Ishikawa (cell line): ENCODE results near the gene AATK.

Source experiments
- CEBPB ChIP-seq: IDR thresholded peaks from 2 replicates; pipeline ENCODE4 v1.6.1; 2012
- CREB1 ChIP-seq: IDR thresholded peaks from 2 replicates; pipeline ENCODE4 v1.6.1; 2012; ENCODE audit warnings: low read depth
- EGR1 ChIP-seq: IDR thresholded peaks from 2 replicates; pipeline ENCODE4 v1.6.1; 2012
- EP300 ChIP-seq: IDR thresholded peaks from 2 replicates; pipeline ENCODE4 v1.6.1; 2012; ENCODE audit warnings: borderline replicate concordance
- FOXM1 ChIP-seq: IDR thresholded peaks from 2 replicates; pipeline ENCODE4 v1.6.1; 2012; ENCODE audit warnings: low read depth, borderline replicate concordance
- MAX ChIP-seq: IDR thresholded peaks from 2 replicates; pipeline ENCODE4 v1.6.1; 2012
- NFIC ChIP-seq: IDR thresholded peaks from 2 replicates; pipeline ENCODE4 v1.6.1; 2012
- RAD21 ChIP-seq: IDR thresholded peaks from 2 replicates; pipeline ENCODE4 v1.6.1; 2012; ENCODE audit warnings: low read depth
- REST ChIP-seq: IDR thresholded peaks from 2 replicates; pipeline ENCODE4 v1.6.1; 2012; ENCODE audit warnings: low read depth, mild to moderate bottlenecking
- TAF1 ChIP-seq: IDR thresholded peaks from 2 replicates; pipeline ENCODE4 v1.6.1; 2012; ENCODE audit warnings: low read depth, mild to moderate bottlenecking
- TCF12 ChIP-seq: IDR thresholded peaks from 2 replicates; pipeline ENCODE4 v1.6.1; 2012; ENCODE audit warnings: low read depth
- TEAD4 ChIP-seq: IDR thresholded peaks from 2 replicates; pipeline ENCODE4 v1.6.1; 2012
- USF1 ChIP-seq: IDR thresholded peaks from 2 replicates; pipeline ENCODE4 v1.6.1; 2012
- YY1 ChIP-seq: IDR thresholded peaks from 2 replicates; pipeline ENCODE4 v1.6.1; 2012; ENCODE audit warnings: low read depth
- ZBTB7A ChIP-seq: IDR thresholded peaks from 2 replicates; pipeline ENCODE4 v1.6.1; 2012; ENCODE audit warnings: low read depth

Gene AATK

GRCh38 chr17:81074875-81075274, 91.1 kb downstream of the AATK start:
- TF ChIP-seq YY1 (no peak), NFIC (0 out of 2 replicates have a peak, but pooled peaks have one; percentile 7), TAF1 (no peak), EP300 (peak; percentile 41; the same call in 1 of the 2 replicates)

DNA sequence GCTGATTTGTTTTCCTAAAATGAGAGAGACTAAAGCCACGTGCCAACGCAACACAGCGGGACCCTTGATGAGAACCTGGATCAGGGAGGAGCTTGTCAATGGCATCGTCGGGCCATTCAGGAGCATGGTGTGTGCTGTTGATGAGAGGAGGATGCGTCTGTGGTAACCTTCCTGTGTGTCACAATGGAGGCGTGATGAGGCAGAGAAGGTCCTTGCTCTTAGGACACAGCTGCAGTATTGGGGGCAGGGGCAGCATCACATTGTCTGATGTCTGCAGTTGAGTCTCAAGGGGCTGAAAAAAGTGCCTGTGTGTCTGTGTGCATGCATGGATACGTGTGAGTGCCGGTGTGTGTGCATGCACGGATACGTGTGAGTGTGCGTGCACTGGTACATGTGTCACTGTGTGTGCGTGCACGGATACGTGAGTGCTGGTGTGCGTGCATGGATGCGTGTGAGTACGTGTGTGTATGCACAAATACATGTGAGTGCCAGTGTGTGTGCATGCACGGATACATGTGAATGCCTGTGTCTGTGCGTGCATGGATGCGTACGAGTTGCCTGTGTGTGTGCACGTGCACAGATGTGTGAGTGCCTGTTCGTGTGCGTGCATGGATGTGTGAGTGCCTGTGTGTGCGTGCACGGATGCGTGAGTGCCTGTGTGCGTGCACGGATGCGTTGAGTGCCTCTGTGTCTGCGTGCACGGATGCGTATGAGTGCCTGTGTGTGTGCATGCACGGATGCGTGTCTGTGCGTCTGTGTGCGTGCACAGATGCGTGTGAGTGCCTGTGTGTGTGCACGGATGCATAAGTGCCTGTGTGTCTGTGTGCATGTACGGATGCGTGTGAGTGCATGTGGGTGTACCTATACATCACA, 91.8 kb downstream of the AATK start:
- TF ChIP-seq CREB1 (no peak), TAF1 (no peak), USF1 (no peak), RAD21 (no peak), TEAD4 (no peak), MAX (no peak), TCF12 (no peak), EP300 (no peak), YY1 (no peak), EGR1 (no peak), REST (no peak), NFIC (no peak), FOXM1 (no peak)

DNA sequence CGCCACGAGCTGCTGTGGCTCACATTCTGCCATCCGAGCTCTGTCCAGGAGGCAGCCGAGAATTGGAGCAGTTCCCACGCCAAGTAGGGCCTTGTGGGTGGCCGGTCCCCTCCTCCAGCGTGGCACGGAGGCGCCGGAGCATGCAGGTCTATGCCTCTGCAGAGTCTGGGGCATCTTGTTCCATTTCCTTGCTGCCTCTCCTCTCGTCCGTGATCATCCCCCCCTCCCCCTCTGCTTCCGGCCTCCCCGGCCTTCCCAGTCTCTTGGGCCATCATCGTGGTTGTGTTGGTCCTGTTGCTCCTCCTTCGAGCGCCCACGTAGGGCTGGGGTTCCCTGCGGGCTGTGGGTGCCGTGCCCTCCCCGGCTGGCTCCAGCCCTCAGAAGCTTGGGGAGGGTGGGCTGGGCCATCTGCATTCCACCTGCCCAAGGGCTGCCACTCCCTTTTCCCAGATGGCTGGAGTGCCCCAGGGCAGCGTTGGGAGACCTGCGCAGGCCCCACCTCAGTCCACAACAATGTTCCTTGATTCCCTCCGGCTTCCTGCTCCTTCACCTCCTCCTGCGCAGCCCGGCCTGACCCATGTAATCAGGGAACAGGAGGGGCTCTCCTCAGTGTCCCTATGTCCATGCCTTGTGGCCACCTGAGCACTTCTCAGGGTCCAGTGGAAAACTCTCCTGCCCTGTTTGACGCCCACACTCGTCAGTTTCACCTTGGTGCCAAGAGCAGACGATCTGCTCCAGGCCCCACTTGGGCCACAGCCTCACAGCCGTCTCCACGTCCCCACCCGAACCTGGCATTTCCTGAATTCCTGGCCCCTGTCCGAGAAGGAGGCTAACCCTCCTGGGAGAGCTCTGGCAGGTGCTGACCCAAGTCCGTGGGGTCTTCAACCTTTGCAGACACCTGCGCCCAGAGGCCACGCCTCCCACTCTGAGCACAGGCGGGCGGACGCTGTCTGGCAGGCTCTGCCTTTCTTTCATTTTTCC, 94.0 kb downstream of the AATK start:
- peak; percentile 94 for TF ChIP-seq TEAD4
- TF ChIP-seq REST = no peak
- TF ChIP-seq TAF1 = no peak
- peak; percentile 90 for TF ChIP-seq EP300
- peak; percentile 98 for TF ChIP-seq TCF12
- TF ChIP-seq CREB1 = peak; percentile 60; the same call in 1 of the 2 replicates
- peak; percentile 34; the same call in 1 of the 2 replicates for TF ChIP-seq MAX
- peak; percentile 69; the same call in 1 of the 2 replicates for TF ChIP-seq FOXM1
- peak; percentile 84 for TF ChIP-seq EGR1
- TF ChIP-seq CEBPB = no peak
- TF ChIP-seq RAD21 = no peak; the same call in 1 of the 2 replicates
- TF ChIP-seq ZBTB7A = peak; percentile 80
- TF ChIP-seq YY1 = 0 out of 2 replicates have a peak, but pooled peaks have one; percentile 43
- TF ChIP-seq USF1 = no peak; the same call in none of the 2 replicates
- peak; percentile 91 for TF ChIP-seq NFIC

DNA sequence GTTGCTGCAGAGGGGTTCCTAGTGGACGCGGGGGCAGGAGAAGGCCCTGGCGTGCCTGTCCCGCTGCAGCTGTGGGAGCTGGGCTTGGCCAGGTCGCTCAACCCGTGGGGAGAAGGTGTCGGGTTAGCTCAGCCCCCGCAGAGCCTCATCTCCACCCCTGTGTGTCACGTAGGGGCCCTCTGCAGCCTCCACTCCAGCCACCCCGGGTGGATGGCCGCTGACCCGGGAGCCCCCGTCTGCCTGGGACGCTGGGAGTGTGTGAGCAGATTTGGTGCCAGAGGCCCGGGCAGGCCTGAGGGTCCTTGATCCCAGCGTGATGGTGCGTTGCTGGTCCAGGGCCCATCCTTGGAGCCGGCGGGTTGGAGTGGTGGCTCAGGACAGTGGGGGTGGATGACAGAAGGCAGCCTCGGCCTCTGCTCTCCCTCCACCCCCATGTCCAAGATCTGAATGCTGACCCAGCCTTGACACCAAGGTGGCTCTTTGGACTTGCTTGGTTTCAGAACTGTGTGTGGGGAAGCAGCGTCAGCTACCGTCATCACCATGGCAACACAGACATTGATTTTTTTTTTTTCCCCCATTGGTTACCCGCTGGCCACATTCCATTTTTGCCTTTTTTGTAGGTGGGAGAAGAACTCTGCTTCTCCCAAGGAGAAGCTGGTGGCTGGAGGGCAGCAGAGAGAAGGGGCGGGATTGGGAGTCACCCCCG, 95.3 kb downstream of the AATK start:
- TF ChIP-seq FOXM1 (no peak), MAX (no peak), CREB1 (no peak), TCF12 (no peak), ZBTB7A (no peak), USF1 (no peak), TEAD4 (no peak), YY1 (no peak), EGR1 (no peak), EP300 (no peak), REST (no peak), RAD21 (no peak), TAF1 (no peak), NFIC (no peak), CEBPB (no peak)
